ENCODE data around the gene NF1. TPM values are rescaled to one million over a fixed set of nuclear protein-coding genes. Genes with fewer than 3 reads are reported as not detected.
A peak's percentile ranks its signal among the peaks of the same experiment; 100 is the strongest.
"Not testable (repeated sequence)": the region's sequence is repeated elsewhere in the genome, so short reads cannot be mapped to it uniquely, and the experiment has no call there.

NF1 gene
- total RNA-seq, 1 donor from 2014 or later, result 28.5 TPM

- intact Hi-C loops (cut with micrococcal nuclease), result not testable (repeated sequence)
These were observed 62.1 kb downstream of the NF1 start for GRCh38 chr17:31156864-31157263.

DNA sequence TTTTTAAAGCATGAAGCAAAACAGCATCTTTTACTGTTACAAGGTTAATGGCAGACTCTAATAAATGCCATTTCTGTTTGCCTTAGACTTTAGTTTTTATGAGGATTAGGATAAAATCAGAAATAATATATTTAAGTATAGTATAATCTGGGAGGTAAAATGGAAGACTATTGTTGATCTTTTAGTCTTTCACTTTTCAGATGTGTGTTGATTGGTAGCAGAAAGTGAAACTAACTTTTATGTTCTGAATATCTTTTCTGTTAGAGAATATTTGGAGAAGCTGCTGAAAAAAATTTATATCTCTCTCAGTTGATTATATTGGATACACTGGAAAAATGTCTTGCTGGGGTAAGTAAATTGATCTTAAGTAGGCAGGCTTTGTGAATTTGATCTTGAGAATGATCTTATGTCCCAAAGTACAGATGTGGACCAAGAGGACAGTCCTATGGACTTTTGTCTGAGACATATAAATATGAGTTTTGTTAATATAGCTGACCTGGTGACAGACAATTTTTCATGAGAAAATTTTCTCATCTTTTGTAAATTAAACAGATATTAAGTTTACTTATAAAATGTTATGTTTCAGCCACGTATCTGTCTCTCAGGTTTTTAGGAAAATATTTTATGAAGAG, 64.1 kb downstream of the NF1 start:
- intact Hi-C loops (cut with micrococcal nuclease), result no loop called here
- H3K27ac Mint-ChIP-seq, result peak overlapping the region; percentile 43

More at GRCh38 chr17:31156864-31157263, 62.1 kb downstream of the NF1 start:
- not testable (repeated sequence) for H3K4me3 Mint-ChIP-seq, H3K9me3 Mint-ChIP-seq, H3K27me3 Mint-ChIP-seq, H3K27ac Mint-ChIP-seq, DNase-seq
- peaks cover 11% of the 10 kb centered on the region for H3K4me1 Mint-ChIP-seq
- peaks cover 14% of the 10 kb centered on the region for H3K36me3 Mint-ChIP-seq (ENCODE audit: low read depth)

GRCh38 chr17:31163091-31163781, 68.5 kb downstream of the NF1 start:
- Mint-ChIP-seq H3K4me3 (no peak overlapping the region), H3K4me1 (peaks cover 9% of the 10 kb centered on the region), H3K27ac (no peak overlapping the region), H3K27me3 (no peaks in the 10 kb centered on the region), H3K9me3 (no peaks in the 10 kb centered on the region), H3K36me3 (ENCODE audit: low read depth) (peaks cover 5% of the 10 kb centered on the region)
- no peak for DNase-seq
- intact Hi-C loops (cut with micrococcal nuclease), result no loop called here

More for the DNA sequence above, 64.1 kb downstream of the NF1 start:
- H3K9me3 Mint-ChIP-seq, result no peaks in the 10 kb centered on the region
- H3K27me3 Mint-ChIP-seq, result no peaks in the 10 kb centered on the region
- no peak for DNase-seq
- H3K36me3 Mint-ChIP-seq (ENCODE audit: low read depth), result peaks cover 12% of the 10 kb centered on the region
- H3K4me1 Mint-ChIP-seq, result peaks cover 11% of the 10 kb centered on the region
- H3K4me3 Mint-ChIP-seq, result peak overlapping the region; percentile 75

DNA sequence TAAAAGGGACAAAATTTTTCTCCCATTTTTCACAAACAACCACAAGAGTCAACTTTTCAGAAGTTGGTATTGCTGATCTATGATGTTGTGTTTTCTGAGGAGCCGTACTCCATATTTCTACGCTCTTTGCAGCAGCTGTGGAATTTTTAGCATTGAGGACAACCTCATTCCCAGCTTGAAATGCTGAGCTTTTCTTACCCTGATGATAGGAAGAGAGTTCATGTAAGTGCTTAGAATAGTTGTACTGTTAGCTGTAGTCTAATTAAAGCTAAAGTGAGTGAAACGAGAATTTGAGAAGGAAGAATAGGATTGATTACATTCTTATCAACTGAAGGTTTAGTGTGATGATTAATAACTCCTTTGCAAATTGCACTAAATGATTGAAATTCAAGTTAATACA, 72.3 kb downstream of the NF1 start:
- Mint-ChIP-seq H3K36me3 (ENCODE audit: low read depth) (no peaks in the 10 kb centered on the region), H3K4me3 (no peak overlapping the region), H3K27me3 (no peaks in the 10 kb centered on the region), H3K9me3 (no peaks in the 10 kb centered on the region), H3K4me1 (no peaks in the 10 kb centered on the region), H3K27ac (no peak overlapping the region)
- intact Hi-C loops (cut with micrococcal nuclease), result no loop called here
- no peak for DNase-seq

GRCh38 chr17:31171701-31172100, 76.9 kb downstream of the NF1 start:
- H3K4me3 Mint-ChIP-seq, result no peak overlapping the region
- intact Hi-C loops (cut with micrococcal nuclease), result no loop called here

GRCh38 chr17:31172388-31172787, 77.6 kb downstream of the NF1 start:
- Mint-ChIP-seq H3K27ac (no peak overlapping the region), H3K9me3 (no peaks in the 10 kb centered on the region), H3K36me3 (ENCODE audit: low read depth) (peaks cover 3% of the 10 kb centered on the region), H3K4me3 (no peak overlapping the region), H3K4me1 (no peaks in the 10 kb centered on the region), H3K27me3 (no peaks in the 10 kb centered on the region)
- intact Hi-C loops (cut with micrococcal nuclease), result no loop called here
- DNase-seq, result peak; percentile 3

More at GRCh38 chr17:31171701-31172100, 76.9 kb downstream of the NF1 start:
- no peaks in the 10 kb centered on the region for H3K4me1 Mint-ChIP-seq
- no peaks in the 10 kb centered on the region for H3K27me3 Mint-ChIP-seq
- H3K36me3 Mint-ChIP-seq (ENCODE audit: low read depth), result peaks cover 2% of the 10 kb centered on the region
- no peaks in the 10 kb centered on the region for H3K9me3 Mint-ChIP-seq
- H3K27ac Mint-ChIP-seq, result no peak overlapping the region
- DNase-seq, result peak; percentile 2

DNA sequence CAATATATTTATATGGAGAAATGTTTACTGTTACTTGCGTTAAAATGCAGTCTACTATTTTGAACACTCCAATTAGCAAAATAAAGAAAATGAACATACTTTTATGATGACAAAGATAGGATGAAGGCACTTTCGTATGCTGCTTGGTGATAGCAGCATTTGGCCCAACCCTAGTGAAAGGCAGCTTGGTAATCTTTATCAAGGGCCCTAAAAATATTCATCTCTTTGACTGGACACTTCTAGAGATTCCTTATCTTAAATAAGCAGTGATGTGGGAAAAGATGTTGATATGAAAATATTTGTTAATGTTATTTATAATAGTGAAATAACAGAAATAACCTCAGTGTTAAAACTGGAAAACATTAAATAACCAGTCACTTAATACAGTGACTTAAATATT, 79.4 kb downstream of the NF1 start:
- no peaks in the 10 kb centered on the region for H3K4me1 Mint-ChIP-seq
- H3K27ac Mint-ChIP-seq, result no peak overlapping the region
- H3K4me3 Mint-ChIP-seq, result no peak overlapping the region
- intact Hi-C loops (cut with micrococcal nuclease), result no loop called here
- peaks cover 5% of the 10 kb centered on the region for H3K36me3 Mint-ChIP-seq (ENCODE audit: low read depth)
- no peak for DNase-seq
- H3K9me3 Mint-ChIP-seq, result no peaks in the 10 kb centered on the region
- no peaks in the 10 kb centered on the region for H3K27me3 Mint-ChIP-seq

- no peak overlapping the region for H3K27ac Mint-ChIP-seq
- H3K4me3 Mint-ChIP-seq, result no peak overlapping the region
- peaks cover 5% of the 10 kb centered on the region for H3K36me3 Mint-ChIP-seq (ENCODE audit: low read depth)
- H3K4me1 Mint-ChIP-seq, result no peaks in the 10 kb centered on the region
- H3K9me3 Mint-ChIP-seq, result no peaks in the 10 kb centered on the region
- intact Hi-C loops (cut with micrococcal nuclease), result no loop called here
- no peak for DNase-seq
- no peaks in the 10 kb centered on the region for H3K27me3 Mint-ChIP-seq
These were observed 80.5 kb downstream of the NF1 start for GRCh38 chr17:31175237-31175636.

- H3K27me3 Mint-ChIP-seq; H3K4me1 Mint-ChIP-seq; H3K27ac Mint-ChIP-seq; H3K4me3 Mint-ChIP-seq; intact Hi-C loops (cut with micrococcal nuclease); H3K36me3 Mint-ChIP-seq (ENCODE audit: low read depth); DNase-seq; H3K9me3 Mint-ChIP-seq: not testable (repeated sequence)
These were observed 81.4 kb downstream of the NF1 start for GRCh38 chr17:31176143-31176542.

GRCh38 chr17:31178951-31179350, 84.2 kb downstream of the NF1 start:
- H3K4me1 Mint-ChIP-seq; H3K9me3 Mint-ChIP-seq; H3K27me3 Mint-ChIP-seq; intact Hi-C loops (cut with micrococcal nuclease); H3K27ac Mint-ChIP-seq; H3K4me3 Mint-ChIP-seq: not testable (repeated sequence)
- peaks cover 11% of the 10 kb centered on the region for H3K36me3 Mint-ChIP-seq (ENCODE audit: low read depth)
- peak; percentile 14 for DNase-seq

DNA sequence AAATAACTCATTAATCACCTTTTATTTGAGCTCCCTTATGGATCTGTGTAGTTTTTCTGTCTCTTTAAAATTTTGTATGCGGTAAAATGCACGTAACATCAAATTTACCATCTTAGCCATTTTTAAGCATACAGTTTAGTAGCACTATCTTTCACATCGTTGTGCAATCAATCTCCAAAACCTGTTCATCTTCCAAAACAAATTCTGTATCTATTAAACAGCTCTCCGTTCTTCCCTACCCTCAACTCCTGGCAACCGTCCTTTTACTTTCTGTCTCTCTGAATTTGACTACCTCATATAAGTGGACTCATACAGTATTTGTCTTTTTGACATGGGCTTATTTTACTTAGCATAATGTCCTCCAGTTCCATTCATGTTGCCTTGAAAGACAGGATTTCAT, 100.5 kb downstream of the NF1 start:
- intact Hi-C loops (cut with micrococcal nuclease), result no loop called here

GRCh38 chr17:31198026-31198425, 103.2 kb downstream of the NF1 start:
- H3K27ac Mint-ChIP-seq, result no peak overlapping the region

More for the DNA sequence above, 100.5 kb downstream of the NF1 start:
- no peak for DNase-seq
- H3K4me1 Mint-ChIP-seq, result no peaks in the 10 kb centered on the region
- H3K27me3 Mint-ChIP-seq, result no peaks in the 10 kb centered on the region
- H3K36me3 Mint-ChIP-seq (ENCODE audit: low read depth), result no peaks in the 10 kb centered on the region
- H3K9me3 Mint-ChIP-seq, result no peaks in the 10 kb centered on the region
- no peak overlapping the region for H3K27ac Mint-ChIP-seq
- no peak overlapping the region for H3K4me3 Mint-ChIP-seq

DNA sequence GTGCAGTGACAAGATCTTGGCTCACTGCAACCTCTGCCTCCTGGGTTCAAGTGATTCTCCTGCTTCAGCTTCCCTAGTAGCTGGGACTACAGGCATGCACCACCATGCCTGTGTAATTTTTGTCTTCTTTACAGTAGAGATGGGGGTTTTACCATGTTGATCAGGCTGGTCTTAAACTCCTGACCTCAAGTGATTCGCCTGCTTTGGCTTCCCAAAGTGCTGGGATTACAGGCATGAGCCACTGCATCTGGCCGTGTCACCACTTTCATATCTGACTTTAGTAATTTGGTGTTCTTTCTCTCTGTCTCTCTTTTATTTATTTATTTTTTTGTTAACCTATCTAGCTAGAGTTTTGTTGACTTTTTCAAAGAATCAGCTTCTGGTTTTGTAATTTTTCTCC, 103.9 kb downstream of the NF1 start:
- H3K36me3 Mint-ChIP-seq (ENCODE audit: low read depth); H3K27ac Mint-ChIP-seq; H3K4me1 Mint-ChIP-seq; intact Hi-C loops (cut with micrococcal nuclease); H3K9me3 Mint-ChIP-seq; DNase-seq; H3K4me3 Mint-ChIP-seq; H3K27me3 Mint-ChIP-seq: not testable (repeated sequence)

More at GRCh38 chr17:31198026-31198425, 103.2 kb downstream of the NF1 start:
- DNase-seq, result no peak
- Mint-ChIP-seq H3K27me3 (no peaks in the 10 kb centered on the region), H3K4me3 (no peak overlapping the region), H3K36me3 (ENCODE audit: low read depth) (no peaks in the 10 kb centered on the region), H3K9me3 (no peaks in the 10 kb centered on the region), H3K4me1 (no peaks in the 10 kb centered on the region)
- intact Hi-C loops (cut with micrococcal nuclease), result no loop called here

GRCh38 chr17:31200287-31200686, 105.5 kb downstream of the NF1 start:
- Mint-ChIP-seq H3K27me3 (no peaks in the 10 kb centered on the region), H3K4me3 (no peak overlapping the region), H3K4me1 (no peaks in the 10 kb centered on the region), H3K36me3 (ENCODE audit: low read depth) (no peaks in the 10 kb centered on the region), H3K9me3 (no peaks in the 10 kb centered on the region), H3K27ac (no peak overlapping the region)
- intact Hi-C loops (cut with micrococcal nuclease), result no loop called here
- no peak for DNase-seq
